Esophagus muscularis mucosa (tissue), 4 donors: Measurements from ENCODE around the gene MREG. TPM values are rescaled to one million over a fixed set of nuclear protein-coding genes. Genes with fewer than 3 reads are reported as not detected.
"Not testable (repeated sequence)": the region's sequence is repeated elsewhere in the genome, so short reads cannot be mapped to it uniquely, and the experiment has no call there.

Experiments
- DNase-seq: peaks from one replicate; pipeline ENCODE4 v3.0.0-alpha.2; 2017; ENCODE audit errors: extremely low spot score
- H3K27ac ChIP-seq, 4 donors: fragments of 200-600 bp; sonication (generic); replicated peaks in 1 of 4; 1 replicate in 3 of 4; 2 replicates in 1 of 4; pipeline ENCODE4 v1.5.1; 2016 to 2019; ENCODE audit warnings: mild to moderate bottlenecking in 1 of 4
- H3K27me3 ChIP-seq, 4 donors: fragments of 200-600 bp; sonication (generic); one replicate each; pipeline versions ENCODE4 v1.5.1 to v1.6.0; 2016 to 2019
- H3K36me3 ChIP-seq, 4 donors: fragments of 200-600 bp; sonication (generic); one replicate each; pipeline ENCODE4 v1.5.1; 2016 to 2019
- H3K4me1 ChIP-seq, 4 donors: fragments of 200-600 bp; sonication (generic); one replicate each; pipeline ENCODE4 v1.5.1; 2016 to 2019
- H3K4me3 ChIP-seq, 4 donors: fragments of 200-600 bp; sonication (generic); 1 replicate in 2 of 4; 2 replicates in 2 of 4; pipeline ENCODE4 v1.5.1; 2016 to 2019; ENCODE audit warnings: mild to moderate bottlenecking in 4 of 4, moderate library complexity in 1 of 4
- H3K9me3 ChIP-seq, 4 donors: fragments of 200-600 bp; sonication (generic); 1 replicate in 3 of 4; 2 replicates in 1 of 4; pipeline ENCODE4 v1.5.1; 2016 to 2019
- CTCF ChIP-seq, 3 experiments: fragments of 200-600 bp in 2 of 3; fragments of 450-650 bp in 1 of 3; sonication (generic) in 2 of 3; IDR thresholded peaks; one replicate each; pipeline ENCODE4 v1.5.1; 2017 to 2019; ENCODE audit warnings: antibody characterized with exemption in 3 of 3, mild to moderate bottlenecking in 2 of 3, moderate library complexity in 1 of 3
- EP300 ChIP-seq: sonication (generic); formaldehyde crosslinking; IDR thresholded peaks from one replicate; pipeline ENCODE4 v1.6.1; 2017; ENCODE audit warnings: antibody characterized with exemption
- POLR2A ChIP-seq: fragments of 450-650 bp; IDR thresholded peaks from one replicate; pipeline ENCODE4 v1.6.1; 2017; ENCODE audit warnings: antibody characterized with exemption, moderate library complexity, mild to moderate bottlenecking, low read depth
- POLR2AphosphoS5 ChIP-seq, 2 donors: sonication (generic); formaldehyde crosslinking; IDR thresholded peaks; one replicate each; pipeline ENCODE4 v1.6.1; 2017; ENCODE audit warnings: antibody characterized with exemption in 2 of 2
- WGBS: methylation state at CpG from one replicate; pipeline ENCODE4 v1.1.5; 2018; 5-methylcytosine and 5-hydroxymethylcytosine counted together
- intact Hi-C: fragments of 100-400 bp; cut with DNase I; formaldehyde crosslinking; loops from one replicate; pipeline ENCODE4 v1.15.1; 2023
- total RNA-seq, 4 donors: library from RNA; depleted of rRNA; stranded (reverse); fragments of >200 nt; gene quantifications; one replicate each; pipeline versions ENCODE4 v1.1.0 to v1.2.1, GENCODE V29; 2016

Gene MREG
- total RNA-seq, 4 donors from 2014 or later, result 0.40 to 1.2 (median 0.70) TPM

DNA sequence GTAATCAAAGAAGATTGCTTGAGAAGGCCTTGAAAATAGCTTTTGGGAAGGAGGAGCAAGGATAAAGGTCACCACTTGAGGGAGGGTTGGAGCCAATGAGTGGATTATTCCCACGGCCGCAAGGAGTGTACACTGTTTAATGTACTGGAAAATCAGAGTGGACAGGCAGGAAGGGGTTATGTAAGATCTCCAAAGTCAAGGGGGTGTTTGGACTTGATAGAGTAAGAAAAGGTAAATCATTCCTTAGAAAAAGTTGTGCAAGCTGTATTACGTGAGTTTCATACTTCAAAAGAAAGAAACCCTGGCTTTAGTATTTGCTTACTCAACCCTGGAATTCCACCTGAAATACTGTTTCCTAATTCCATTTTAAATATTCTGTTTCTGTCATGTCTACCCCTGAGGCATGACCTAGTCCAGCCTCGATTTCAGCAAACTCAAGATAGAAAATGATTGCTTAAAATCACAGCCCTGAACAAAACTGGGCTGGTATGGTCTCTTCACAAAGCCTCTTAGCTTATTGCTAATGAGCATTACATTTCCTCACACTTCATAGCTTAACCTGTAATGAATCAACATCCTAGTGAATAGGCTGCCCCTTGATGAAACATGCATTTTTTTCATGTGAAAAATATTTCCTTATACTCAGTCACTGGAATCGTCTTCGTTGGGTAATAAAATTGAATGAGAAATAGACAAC, 1.1 kb downstream of the MREG start:
- no peak for DNase-seq
- peaks cover 7 to 17% (median 16%) of the 10 kb centered on the region in 4 donors for H3K4me1 ChIP-seq
- 30% methylated on average over 6 of the region's 6 CpGs for WGBS
- intact Hi-C loops, result no loop called here
- H3K36me3 ChIP-seq, result no peaks in the 10 kb centered on the region
- H3K27ac ChIP-seq, result no peak overlapping the region
- H3K4me3 ChIP-seq, result peak overlapping the region; percentile 64 to 83 (median 66)
- no peak for TF ChIP-seq POLR2AphosphoS5 (IDR thresholded peaks at IDR 0.05)
- TF ChIP-seq POLR2A, result no peak
- no peak for TF ChIP-seq EP300
- TF ChIP-seq CTCF (IDR thresholded peaks at IDR 0.05), result no peak
- no peaks in the 10 kb centered on the region for H3K9me3 ChIP-seq
- no peaks in the 10 kb centered on the region for H3K27me3 ChIP-seq

DNA sequence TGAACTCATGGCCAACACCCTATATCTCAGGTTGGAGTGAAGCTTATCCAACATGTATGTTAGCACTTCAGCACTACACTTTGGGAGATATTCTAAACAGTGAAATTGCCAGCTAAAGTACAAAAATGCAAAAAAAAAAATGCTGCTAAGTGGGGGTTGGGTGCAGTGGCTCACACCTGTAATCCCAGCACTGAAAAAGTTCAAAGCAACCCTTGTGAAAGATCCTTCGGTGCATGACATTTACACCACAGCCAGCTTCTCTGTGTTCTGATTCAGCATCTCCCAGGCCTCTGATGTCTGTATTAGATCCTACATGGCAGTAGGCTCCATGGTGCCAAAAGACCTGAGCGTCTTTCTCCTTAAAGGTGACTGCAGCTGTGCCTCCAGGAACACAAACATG, 4.1 kb downstream of the MREG start:
- H3K36me3 ChIP-seq, result not testable (repeated sequence)
- peaks cover 7 to 24% (median 19%) of the 10 kb centered on the region in 4 donors for H3K4me1 ChIP-seq

DNA sequence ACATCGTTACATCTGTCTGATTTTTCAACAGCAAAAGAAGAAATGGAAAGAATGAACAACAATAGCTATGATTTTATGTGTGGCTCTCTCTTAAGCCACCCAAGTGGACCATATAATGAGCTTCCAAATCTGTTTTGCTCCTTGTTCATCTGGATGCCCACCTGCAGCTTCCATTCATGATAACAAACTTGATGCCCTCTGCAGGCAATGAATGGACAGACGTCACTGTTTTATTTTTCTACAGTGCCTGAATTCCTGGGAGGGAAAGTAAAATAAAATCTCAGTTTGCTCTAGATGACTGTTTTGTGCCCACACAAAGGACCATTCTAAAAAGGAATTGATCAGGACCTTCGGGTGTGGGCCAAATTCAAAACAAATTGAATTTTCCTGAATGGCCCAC, 5.0 kb downstream of the MREG start:
- DNase-seq, result no peak
- no peak overlapping the region for H3K4me3 ChIP-seq
- TF ChIP-seq POLR2A (no peak), POLR2AphosphoS5 (IDR thresholded peaks at IDR 0.05) (no peak), EP300 (no peak), CTCF (IDR thresholded peaks at IDR 0.05) (no peak)
- intact Hi-C loops, result no loop called here
- peaks cover 0 to 16% (median 11%) of the 10 kb centered on the region in 4 donors for H3K4me1 ChIP-seq
- WGBS, result 93% methylated on average over 3 of the region's 3 CpGs
- H3K36me3 ChIP-seq, result no peaks in the 10 kb centered on the region
- H3K27ac ChIP-seq, result no peak overlapping the region
- H3K27me3 ChIP-seq, result no peaks in the 10 kb centered on the region
- H3K9me3 ChIP-seq, result no peaks in the 10 kb centered on the region

More for the DNA sequence above, 4.1 kb downstream of the MREG start:
- DNase-seq, intact Hi-C loops, H3K9me3 ChIP-seq, H3K4me3 ChIP-seq, H3K27ac ChIP-seq, H3K27me3 ChIP-seq: not testable (repeated sequence)
- WGBS, result 95% methylated on average over 2 of the region's 2 CpGs

GRCh38 chr2:216006164-216006663, 7.1 kb downstream of the MREG start:
- no peak for DNase-seq
- intact Hi-C loops, result no loop called here
- 35% methylated on average over 8 of the region's 10 CpGs for WGBS
- no peaks in the 10 kb centered on the region for H3K9me3 ChIP-seq
- H3K27ac ChIP-seq, result no peak overlapping the region
- no peaks in the 10 kb centered on the region for H3K27me3 ChIP-seq
- no peaks in the 10 kb centered on the region for H3K36me3 ChIP-seq
- no peak overlapping the region for H3K4me3 ChIP-seq
- peaks cover 0 to 9% (median 4%) of the 10 kb centered on the region in 4 donors for H3K4me1 ChIP-seq
- TF ChIP-seq CTCF (IDR thresholded peaks at IDR 0.05) (no peak), POLR2A (no peak), POLR2AphosphoS5 (IDR thresholded peaks at IDR 0.05) (no peak), EP300 (no peak)

DNA sequence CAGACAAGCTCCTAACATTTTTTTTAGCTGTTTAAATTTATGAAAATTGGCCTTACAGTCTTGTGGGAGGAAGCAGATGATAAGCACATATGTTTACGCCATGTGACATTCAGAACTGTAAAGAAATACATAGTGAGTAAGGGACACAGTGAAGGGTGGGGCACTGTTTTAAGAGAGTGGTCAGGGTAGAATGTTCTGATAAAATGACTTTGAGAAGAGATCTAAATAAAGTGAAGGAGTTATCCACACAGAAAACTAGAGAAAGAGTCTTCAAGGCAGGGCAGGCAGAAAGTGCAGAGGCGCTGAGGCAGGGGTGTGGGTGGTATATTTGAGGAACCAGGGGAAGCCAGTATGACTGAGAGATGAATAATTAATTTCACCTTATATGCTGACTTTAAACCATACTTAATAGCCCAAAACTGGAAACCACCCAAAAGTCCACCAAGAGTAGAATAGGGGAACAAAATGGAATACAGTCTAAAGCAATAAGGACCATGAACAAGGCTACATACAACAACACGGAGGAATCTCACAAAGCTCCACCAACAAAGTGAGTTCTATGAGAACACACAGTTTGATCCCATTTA, 8.6 kb downstream of the MREG start:
- DNase-seq, result no peak
- TF ChIP-seq POLR2A, result no peak
- no peak for TF ChIP-seq CTCF (IDR thresholded peaks at IDR 0.05)
- no peak for TF ChIP-seq POLR2AphosphoS5 (IDR thresholded peaks at IDR 0.05)
- no peak for TF ChIP-seq EP300
- 85% methylated on average over 3 of the region's 3 CpGs for WGBS
- intact Hi-C loops, result no loop called here
- no peaks in the 10 kb centered on the region for H3K36me3 ChIP-seq
- H3K4me3 ChIP-seq, result no peak overlapping the region
- no peak overlapping the region for H3K27ac ChIP-seq
- H3K27me3 ChIP-seq, result no peaks in the 10 kb centered on the region
- H3K4me1 ChIP-seq, result peaks cover 0 to 9% (median 4%) of the 10 kb centered on the region in 4 donors
- H3K9me3 ChIP-seq, result no peaks in the 10 kb centered on the region
